Nucleus accumbens (tissue), 56 donors: ENCODE results near the gene BLTP3B.

Experiments used
- DNase-seq, 56 donors: peaks; one replicate each; lab custom pipeline; 2025; lab: John Stamatoyannopoulos, UW

Gene BLTP3B

GRCh38 chr12:100127766-100128511 lies 14.7 kb downstream of the BLTP3B start:
- DNase-seq: no peak

- DNase-seq: no peak
Observed at GRCh38 chr12:100123316-100124095, 19.2 kb downstream of the BLTP3B start.

GRCh38 chr12:100120355-100120754 lies 22.3 kb downstream of the BLTP3B start:
- no peak for DNase-seq

- no peak for DNase-seq
Observed at GRCh38 chr12:100115291-100115690, 27.4 kb downstream of the BLTP3B start.

- DNase-seq: no peak
Observed at GRCh38 chr12:100114574-100114973, 28.1 kb downstream of the BLTP3B start.

- no peak for DNase-seq
Observed at GRCh38 chr12:100110276-100110675, 32.4 kb downstream of the BLTP3B start.

- no peak for DNase-seq
Observed at GRCh38 chr12:100106861-100107260, 35.8 kb downstream of the BLTP3B start.

- no peak for DNase-seq
Observed at GRCh38 chr12:100105661-100106060, 37.0 kb downstream of the BLTP3B start.

GRCh38 chr12:100101000-100101399 lies 41.7 kb downstream of the BLTP3B start:
- DNase-seq: no peak
